Measurements from ENCODE around the gene AGMAT. TPM values are rescaled to one million over a fixed set of nuclear protein-coding genes. Genes with fewer than 3 reads are reported as not detected.

AGMAT gene, protein sequence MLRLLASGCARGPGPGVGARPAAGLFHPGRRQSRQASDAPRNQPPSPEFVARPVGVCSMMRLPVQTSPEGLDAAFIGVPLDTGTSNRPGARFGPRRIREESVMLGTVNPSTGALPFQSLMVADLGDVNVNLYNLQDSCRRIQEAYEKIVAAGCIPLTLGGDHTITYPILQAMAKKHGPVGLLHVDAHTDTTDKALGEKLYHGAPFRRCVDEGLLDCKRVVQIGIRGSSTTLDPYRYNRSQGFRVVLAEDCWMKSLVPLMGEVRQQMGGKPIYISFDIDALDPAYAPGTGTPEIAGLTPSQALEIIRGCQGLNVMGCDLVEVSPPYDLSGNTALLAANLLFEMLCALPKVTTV
- total RNA-seq, result 4.3 and 9.7 TPM in 2 replicates

DNA sequence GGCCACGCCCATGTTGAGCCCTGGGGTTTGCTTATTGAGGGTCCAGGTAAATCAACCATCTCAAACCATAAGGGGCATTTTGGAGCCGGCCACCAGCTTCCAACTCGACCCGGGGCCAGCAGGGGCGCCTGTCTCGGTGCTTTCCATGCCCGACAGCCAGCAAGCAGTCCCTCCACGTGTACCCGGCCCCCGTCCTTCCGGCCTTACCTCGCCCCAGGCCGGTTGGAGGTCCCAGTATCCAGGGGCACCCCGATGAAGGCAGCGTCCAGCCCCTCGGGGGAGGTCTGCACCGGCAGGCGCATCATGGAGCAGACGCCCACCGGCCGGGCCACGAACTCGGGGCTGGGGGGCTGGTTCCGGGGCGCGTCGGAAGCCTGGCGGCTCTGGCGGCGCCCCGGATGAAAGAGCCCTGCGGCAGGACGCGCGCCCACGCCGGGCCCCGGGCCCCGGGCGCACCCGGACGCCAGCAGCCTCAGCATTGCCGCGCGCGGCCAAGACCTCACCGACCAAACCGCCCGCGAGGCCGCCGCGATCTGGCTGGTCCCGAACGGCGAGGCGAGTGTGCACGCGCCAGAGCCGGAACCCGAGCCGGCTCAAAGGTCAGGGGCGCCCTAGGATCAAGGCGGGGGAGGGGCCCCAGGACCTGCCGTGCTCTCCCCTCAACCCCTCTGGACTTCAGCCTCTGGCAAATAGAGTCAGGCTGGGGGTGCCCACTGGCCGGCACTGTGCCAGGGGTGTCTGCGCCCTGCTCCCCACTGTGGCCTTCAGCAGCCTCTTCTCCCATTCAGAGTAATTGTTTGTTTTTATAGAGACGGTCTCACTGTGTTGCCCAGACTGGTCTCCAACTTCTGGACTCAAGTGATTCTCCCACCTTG, at the start of gene AGMAT:
Gene AGMAT (minus strand): TSS at position 563 of the 875 bp plus-strand sequence. CDS start 84 bp downstream, at position 479.

DNA sequence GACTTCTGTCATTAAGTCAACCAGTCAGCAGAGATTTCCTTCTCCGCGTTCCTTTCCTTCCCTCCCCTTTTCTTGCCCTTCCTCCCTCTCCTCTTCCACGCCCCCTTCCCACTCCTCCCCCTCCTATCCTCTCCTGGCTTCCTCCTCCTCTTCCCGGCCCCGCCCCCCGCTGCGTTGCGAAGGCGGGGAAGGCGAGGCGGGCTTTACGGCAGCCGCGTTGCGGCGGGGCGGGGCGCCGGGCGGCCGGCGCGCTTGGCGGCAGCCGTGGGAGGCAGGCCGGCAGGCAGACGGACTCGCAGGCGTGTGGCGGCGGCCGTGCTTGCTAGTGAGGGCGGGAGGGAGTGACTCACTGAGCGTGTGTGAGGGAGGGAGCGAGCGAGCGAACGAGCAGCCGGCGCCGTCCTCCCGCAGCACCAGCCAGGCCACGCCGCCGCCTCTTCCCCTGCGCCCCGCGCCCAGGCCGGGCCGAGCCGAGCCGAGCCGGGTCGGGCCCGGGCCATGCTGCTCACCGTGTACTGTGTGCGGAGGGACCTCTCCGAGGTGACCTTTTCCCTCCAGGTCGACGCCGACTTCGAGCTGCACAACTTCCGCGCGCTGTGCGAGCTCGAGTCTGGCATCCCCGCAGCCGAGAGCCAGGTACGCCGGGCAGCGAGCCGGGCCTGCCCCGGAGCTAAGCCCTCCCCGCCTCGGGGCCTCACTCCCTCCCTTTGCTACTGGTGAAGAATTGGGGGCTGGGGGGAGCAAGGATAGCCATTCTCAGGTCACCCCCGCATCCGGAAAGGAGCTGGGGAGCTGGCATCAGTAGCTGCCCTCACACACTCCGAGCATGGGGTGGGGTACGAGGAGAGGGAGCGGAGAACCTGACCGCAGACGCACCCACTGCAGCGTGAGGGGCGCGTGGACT, 32.6 kb upstream of the AGMAT start, which contains the start of gene DDI2:
Gene DDI2 (plus strand): TSS at position 286 of the 904 bp plus-strand sequence. CDS start 213 bp downstream, at position 499.

DNA sequence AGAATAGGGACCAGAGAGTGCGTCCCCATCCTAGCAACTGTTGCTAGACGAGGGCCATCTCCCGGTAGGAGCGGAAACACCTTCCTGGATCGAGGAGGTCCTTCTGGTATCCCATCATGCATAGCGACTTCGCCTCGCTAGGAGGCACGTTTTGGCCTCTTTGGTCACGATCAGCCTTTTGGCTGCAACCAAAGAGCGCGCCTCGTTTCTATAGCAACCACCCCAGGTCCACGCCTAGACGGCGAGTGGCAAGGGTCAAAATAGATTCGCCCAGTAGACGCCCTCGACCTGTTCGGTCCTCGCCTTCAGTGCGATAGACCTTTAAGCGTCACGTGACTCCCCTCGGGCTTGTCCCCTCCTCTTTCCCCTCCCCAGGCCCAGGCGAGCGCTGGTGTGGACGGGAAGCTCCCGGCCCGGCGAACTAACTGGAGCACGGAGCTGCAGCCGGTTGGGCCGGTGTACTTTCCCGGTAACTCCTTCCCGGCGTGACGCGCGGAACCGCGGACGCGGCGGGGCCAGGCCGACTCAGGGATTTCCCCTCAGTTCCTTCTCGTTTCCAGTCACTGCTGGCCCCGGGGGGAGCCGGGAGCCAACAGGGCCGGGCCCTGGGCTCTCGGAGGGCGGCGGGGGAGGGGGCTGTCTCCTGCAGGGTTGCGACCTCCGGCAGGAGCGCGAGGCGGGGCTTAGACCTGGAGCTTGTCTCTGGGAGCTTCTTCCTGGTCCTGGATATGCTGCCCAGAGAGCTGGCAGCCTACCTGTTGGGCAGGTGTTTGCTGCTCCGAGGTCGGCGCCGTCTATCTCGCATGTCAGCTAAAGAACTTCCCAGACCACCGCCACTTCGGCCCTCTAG, 58.1 kb downstream of the AGMAT start, which contains the start of gene DNAJC16:
Gene DNAJC16 (plus strand): TSS at position 359 of the 850 bp plus-strand sequence. CDS start 2,258 bp downstream, outside the sequence.

DNA sequence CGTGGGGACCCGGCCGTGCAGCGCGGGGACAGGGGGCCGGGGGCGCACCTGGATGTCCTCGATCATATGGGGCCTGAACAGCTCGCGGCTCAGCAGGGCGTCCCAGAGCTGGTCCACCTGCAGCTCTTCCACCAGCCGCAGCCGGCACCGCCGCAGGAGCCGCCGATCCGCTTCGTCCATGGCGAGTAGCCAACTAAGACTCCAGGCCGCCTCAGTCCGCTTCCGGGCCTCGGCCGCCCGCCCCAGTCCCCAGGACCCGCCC, 60.9 kb downstream of the AGMAT start, which contains the start of gene CASP9:
Gene CASP9 (minus strand): TSS at position 195 of the 262 bp plus-strand sequence. CDS start 15 bp downstream, at position 180.

Other genes with a start within 250 kb of the AGMAT start
- 111 and 117 TPM in 2 replicates for gene EFHD2, start 175.2 kb downstream of the AGMAT start, total RNA-seq
- not detected in 2 replicates for gene CTRC, start 146.6 kb downstream of the AGMAT start, total RNA-seq
- gene CELA2A, start 128.3 kb downstream of the AGMAT start, total RNA-seq, result not detected in 2 replicates
- not detected in 2 replicates for gene CELA2B, start 108.9 kb downstream of the AGMAT start, total RNA-seq
- gene CASP9, start 60.8 kb downstream of the AGMAT start, total RNA-seq, result 19.0 and 26.9 TPM in 2 replicates
- 16.1 and 20.5 TPM in 2 replicates for gene DNAJC16, start 58.2 kb downstream of the AGMAT start, total RNA-seq
- 5.5 and 6.6 TPM in 2 replicates for gene DDI2, start 32.4 kb upstream of the AGMAT start, total RNA-seq
- 35.2 and 46.8 TPM in 2 replicates for gene PLEKHM2, start 99.3 kb upstream of the AGMAT start, total RNA-seq
- not detected in 2 replicates for gene SLC25A34, start 151.2 kb upstream of the AGMAT start, total RNA-seq
- not detected in 2 replicates for gene TMEM82, start 157.4 kb upstream of the AGMAT start, total RNA-seq
- gene FBLIM1, start 173.7 kb upstream of the AGMAT start, total RNA-seq, result 80.5 and 94.0 TPM in 2 replicates
- 1.2 and 2.8 TPM in 2 replicates for gene UQCRHL, start 222.6 kb upstream of the AGMAT start, total RNA-seq